HepG2 (cell line): Measurements from ENCODE around the gene PHTF1. TPM values are rescaled to one million over a fixed set of nuclear protein-coding genes. Genes with fewer than 3 reads are reported as not detected.

ENCODE experiments used
- ATAC-seq: fragments of 200-7000 bp; cut with Tn5 transposase; 3 replicates; pipeline ENCODE4 v1.9.1; 2020; ENCODE audit warnings: mild to moderate bottlenecking, moderate library complexity
- BruUV-seq: library from RNA; stranded (reverse); fragments of 400-500 nt; replicated peaks from 2 replicates; lab custom pipeline; 2021; lab: Mats Ljungman, UMichigan
- CTCF ChIA-PET: fragments of 300-600 bp; formaldehyde crosslinking; extraction: SDS; loops from one replicate; lab custom pipeline; 2021; ENCODE audit warnings: low total read pairs, inconsistent platforms, low intra/inter-chr PET ratio; lab: Yijun Ruan, JAX
- POLR2A ChIA-PET: fragments of 350-600 bp; sonication (Branson Sonifier 250); formaldehyde crosslinking; loops from one replicate; lab custom pipeline; 2020; ENCODE audit warnings: antibody characterized with exemption, inconsistent platforms; lab: Yijun Ruan, JAX
- DNase-seq: peaks from one replicate; pipeline ENCODE4 v3.0.0-alpha.2; 2015; ENCODE audit warnings: low spot score
- FAIRE-seq: peaks from 3 replicates; lab custom pipeline; 2011; peaks lifted over from hg19 to GRCh38; lab: Jason Lieb, UNC
- H2AFZ ChIP-seq: one replicate; pipeline ENCODE4 v1.6.1; 2011; ENCODE audit warnings: low read length, inconsistent platforms
- H3K27ac ChIP-seq: fragments of 300-600 bp; 3 replicates; pipeline ENCODE4 v1.8.0; 2011; ENCODE audit warnings: mixed run types, mild to moderate bottlenecking, mixed read lengths, low read length, inconsistent platforms; ENCODE audit not compliant: insufficient read depth; ENCODE audit errors: extremely low read length
- H3K27me3 ChIP-seq, 2 experiments: fragments of 200-600 bp in 1 of 2; 2 replicates in 1 of 2; 3 replicates in 1 of 2; pipeline versions ENCODE4 v1.6.0 to v1.8.0; 2011; ENCODE audit warnings: low read length in 2 of 2, mild to moderate bottlenecking in 2 of 2, moderate library complexity in 2 of 2, inconsistent platforms in 1 of 2; ENCODE audit not compliant: insufficient read depth in 2 of 2, control insufficient read depth in 1 of 2
- H3K36me3 ChIP-seq, 2 experiments: fragments of 200-600 bp in 1 of 2; replicated peaks in 1 of 2; 2 replicates in 1 of 2; 3 replicates in 1 of 2; pipeline versions ENCODE4 v1.5.1 to v1.8.0; 2011; ENCODE audit warnings: low read length in 2 of 2, inconsistent platforms in 1 of 2; ENCODE audit not compliant: insufficient read depth in 2 of 2, control insufficient read depth in 1 of 2
- H3K4me1 ChIP-seq: 2 replicates; pipeline ENCODE4 v1.5.1; 2012; ENCODE audit warnings: low read length, inconsistent platforms; ENCODE audit not compliant: insufficient read depth
- H3K4me2 ChIP-seq: 2 replicates; pipeline ENCODE4 v1.6.0; 2011; ENCODE audit warnings: low read depth, low read length, inconsistent platforms
- H3K4me3 ChIP-seq, 3 experiments: fragments of 200-600 bp in 1 of 3; sonication (generic), shearing (Covaris generic) in 1 of 3; replicated peaks in 1 of 3; 2 replicates each; pipeline ENCODE4 v1.5.1; 2011 to 2016; ENCODE audit warnings: low read length in 3 of 3, inconsistent platforms in 2 of 3, low read depth in 2 of 3, mild to moderate bottlenecking in 2 of 3, control low read depth in 1 of 3, mixed read lengths in 1 of 3; ENCODE audit not compliant: insufficient read depth in 1 of 3
- H3K79me2 ChIP-seq: one replicate; pipeline ENCODE4 v1.6.1; 2011; ENCODE audit warnings: low read length, inconsistent platforms; ENCODE audit not compliant: insufficient read depth
- H3K9ac ChIP-seq: 2 replicates; pipeline ENCODE4 v1.6.0; 2011; ENCODE audit warnings: mild to moderate bottlenecking, low read depth, low read length, inconsistent platforms; ENCODE audit not compliant: insufficient read depth
- H3K9me3 ChIP-seq: 2 replicates; pipeline ENCODE4 v1.5.1; 2012; ENCODE audit warnings: mild to moderate bottlenecking, low read length
- H4K20me1 ChIP-seq: 2 replicates; pipeline ENCODE4 v1.6.0; 2011; ENCODE audit warnings: inconsistent platforms, mild to moderate bottlenecking, low read length, moderate library complexity; ENCODE audit not compliant: insufficient read depth
- ISX ChIP-seq: sonication (generic); formaldehyde crosslinking; conservative IDR thresholded peaks from 2 replicates; pipeline ENCODE4 v1.5.0; 2020; ENCODE audit warnings: missing genetic modification reagents
- NFKB2 ChIP-seq: sonication (generic); formaldehyde crosslinking; IDR thresholded peaks from 2 replicates; pipeline ENCODE4 v1.4.0; 2020; ENCODE audit warnings: missing genetic modification reagents, borderline replicate concordance
- TARDBP ChIP-seq: sonication (generic); formaldehyde crosslinking; IDR thresholded peaks from 2 replicates; pipeline ENCODE4 v1.8.0; 2022; ENCODE audit warnings: mild to moderate bottlenecking, missing genetic modification reagents
- TCF12 ChIP-seq, 2 experiments: fragments of 450-650 bp in 1 of 2; sonication (generic) in 1 of 2; formaldehyde crosslinking in 1 of 2; IDR thresholded peaks; 2 replicates each; pipeline versions ENCODE4 v1.6.1 to v1.8.0; 2017 to 2022; ENCODE audit warnings: antibody characterized with exemption in 1 of 2, mild to moderate bottlenecking in 1 of 2, missing genetic modification reagents in 1 of 2, moderate library complexity in 1 of 2
- TCF7 ChIP-seq: sonication (generic); IDR thresholded peaks from 2 replicates; pipeline ENCODE4 v1.6.1; 2016; ENCODE audit warnings: antibody characterized with exemption, low read depth
- ZNF570 ChIP-seq: sonication (generic); formaldehyde crosslinking; IDR thresholded peaks from 2 replicates; pipeline ENCODE4 v1.4.0; 2020; ENCODE audit warnings: mild to moderate bottlenecking, missing genetic modification reagents, borderline replicate concordance
- ZNF713 ChIP-seq: sonication (generic); formaldehyde crosslinking; IDR thresholded peaks from 2 replicates; pipeline ENCODE4 v1.4.0; 2020; ENCODE audit warnings: mild to moderate bottlenecking, missing genetic modification reagents
- ZSCAN9 ChIP-seq: IDR thresholded peaks from 2 replicates; pipeline ENCODE4 v1.6.1; 2016; ENCODE audit warnings: borderline replicate concordance
- WGBS: methylation state at CpG from one replicate; pipeline ENCODE4 v1.1.6; 2017; ENCODE audit warnings: low lambda C conversion rate; 5-methylcytosine and 5-hydroxymethylcytosine counted together
- in situ Hi-C: cut with HindIII; loops from 2 replicates; pipeline ENCODE4 v1.10.0; 2017; ENCODE audit warnings: low pct_unique_long_range_greater_than_20kb; ENCODE audit not compliant: extremely low pct_ligation_motif_present
- intact Hi-C: fragments of 100-400 bp; cut with micrococcal nuclease; formaldehyde crosslinking; loops from one replicate; pipeline ENCODE4 v1.10.0; 2022; ENCODE audit not compliant: unreplicated experiment
- polyA plus RNA-seq, 8 experiments: library from polyadenylated mRNA; depleted of rRNA in 3 of 8; stranded (reverse) in 7 of 8; unstranded in 1 of 8; fragments of >200 nt; fragmentation: Illumina TruSeq in 4 of 8; extraction: Trizol in 4 of 8; gene quantifications; 2 replicates each; pipeline versions ENCODE4 v1.2.1 to v1.2.3, GENCODE V29; 2011 to 2016; ENCODE audit warnings: low read depth in 4 of 8, missing spikeins in 1 of 8, mixed read lengths in 1 of 8; ENCODE audit not compliant: insufficient read depth in 1 of 8
- total RNA-seq, 5 experiments: library from RNA; depleted of rRNA; stranded (reverse); fragments of >200 nt; fragmentation: Illumina TruSeq; extraction: Trizol; gene quantifications; 2 replicates each; pipeline ENCODE4 v1.2.3, GENCODE V29; 2016; ENCODE audit warnings: low read depth in 1 of 5
- TF ChIP-seq, protein P1 (sequence below): sonication (generic); formaldehyde crosslinking; IDR thresholded peaks from 2 replicates; pipeline ENCODE4 v1.5.1; 2020; ENCODE audit warnings: missing genetic modification reagents, mild to moderate bottlenecking, borderline replicate concordance
- TF ChIP-seq, protein P2 (sequence below): sonication (generic); formaldehyde crosslinking; conservative IDR thresholded peaks from 2 replicates; pipeline ENCODE4 v1.8.1; 2023; ENCODE audit warnings: missing genetic modification reagents
- TF ChIP-seq, protein P3 (sequence below): sonication (generic); formaldehyde crosslinking; IDR thresholded peaks from 2 replicates; pipeline ENCODE4 v1.4.0; 2020; ENCODE audit warnings: missing genetic modification reagents

Gene PHTF1
- total and polyA plus RNA-seq, 2 of the 13 experiments (the other 11 are each of a cell fraction or from before 2014, with no cell fraction given), result 5.0 to 19.7 TPM

DNA sequence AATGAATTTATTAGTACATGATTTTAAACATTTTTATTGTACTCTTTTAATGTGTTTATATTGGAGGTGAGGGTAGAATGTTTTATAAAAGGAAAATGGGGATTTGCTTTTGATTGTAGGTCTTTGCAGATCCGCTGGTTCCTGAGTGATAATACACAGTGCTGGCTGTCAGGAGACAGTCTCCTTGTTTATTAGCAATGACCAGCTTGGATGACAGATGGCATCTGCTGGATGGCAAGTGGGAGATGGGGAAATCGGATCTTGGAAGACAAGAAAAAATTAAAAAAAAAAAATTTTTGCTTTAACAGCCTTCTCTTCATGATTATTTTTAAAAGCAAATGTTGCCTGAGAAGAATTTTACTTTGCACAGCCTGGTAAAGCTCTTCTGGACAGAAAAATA is 4.4 kb upstream of the PHTF1 start:
- intact Hi-C loops, result no loop called here
- DNase-seq, result no peak

DNA sequence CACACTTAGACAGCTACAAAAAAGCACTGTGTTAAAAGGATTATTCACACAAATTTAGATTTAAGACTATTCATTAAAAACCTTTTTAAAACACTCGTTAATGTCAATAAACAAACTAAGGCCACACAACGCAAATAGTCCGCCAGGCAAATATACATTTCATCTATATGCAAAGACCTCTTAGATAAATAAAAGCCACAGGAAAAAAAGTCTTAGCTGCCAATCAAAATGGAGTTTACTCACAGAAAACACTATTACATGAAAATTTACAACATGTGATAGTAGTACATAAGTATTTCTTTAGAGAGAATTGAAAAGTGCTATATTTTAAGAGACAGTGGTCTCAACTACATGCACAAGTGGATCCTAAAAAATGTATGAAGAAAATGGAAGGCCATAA is 2.7 kb upstream of the PHTF1 start:
- no peak for FAIRE-seq

More for the DNA sequence above, 4.4 kb upstream of the PHTF1 start:
- POLR2A ChIA-PET, result no interaction called here
- Histone ChIP-seq H4K20me1 (no peaks in the 10 kb centered on the region; the same call in 1 of the 2 replicates), H3K27me3 (no peaks in the 10 kb centered on the region; a peak in 1 of 5 replicates), H3K4me1 (peaks cover 8% of the 10 kb centered on the region), H3K9me3 (no peaks in the 10 kb centered on the region), H3K9ac (no peak overlapping the region), H3K4me2 (no peak overlapping the region), H3K27ac (no peak overlapping the region), H3K79me2 (no peaks in the 10 kb centered on the region), H2AFZ (no peak overlapping the region), H3K4me3 (no peak overlapping the region), H3K36me3 (peaks cover 9 to 34% of the 10 kb centered on the region in 2 experiments)
- CTCF ChIA-PET, result no interaction called here
- 100% methylated on average over 2 of the region's 2 CpGs for WGBS
- no peak for TF ChIP-seq TCF12 (IDR thresholded peaks at IDR 0.05)
- TF ChIP-seq TCF12 (CRISPR knock-in tag; IDR thresholded peaks at IDR 0.05), result no peak
- TF ChIP-seq, protein P1, sequence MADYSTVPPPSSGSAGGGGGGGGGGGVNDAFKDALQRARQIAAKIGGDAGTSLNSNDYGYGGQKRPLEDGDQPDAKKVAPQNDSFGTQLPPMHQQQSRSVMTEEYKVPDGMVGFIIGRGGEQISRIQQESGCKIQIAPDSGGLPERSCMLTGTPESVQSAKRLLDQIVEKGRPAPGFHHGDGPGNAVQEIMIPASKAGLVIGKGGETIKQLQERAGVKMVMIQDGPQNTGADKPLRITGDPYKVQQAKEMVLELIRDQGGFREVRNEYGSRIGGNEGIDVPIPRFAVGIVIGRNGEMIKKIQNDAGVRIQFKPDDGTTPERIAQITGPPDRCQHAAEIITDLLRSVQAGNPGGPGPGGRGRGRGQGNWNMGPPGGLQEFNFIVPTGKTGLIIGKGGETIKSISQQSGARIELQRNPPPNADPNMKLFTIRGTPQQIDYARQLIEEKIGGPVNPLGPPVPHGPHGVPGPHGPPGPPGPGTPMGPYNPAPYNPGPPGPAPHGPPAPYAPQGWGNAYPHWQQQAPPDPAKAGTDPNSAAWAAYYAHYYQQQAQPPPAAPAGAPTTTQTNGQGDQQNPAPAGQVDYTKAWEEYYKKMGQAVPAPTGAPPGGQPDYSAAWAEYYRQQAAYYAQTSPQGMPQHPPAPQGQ (CRISPR knock-in tag), result no peak
- TF ChIP-seq NFKB2, result no peak
- no peak for TF ChIP-seq ZNF570
- no peak for FAIRE-seq
- BruUV-seq, result no TSS peak
- in situ Hi-C loops, result loop anchor here (5.0 kb wide), 1 partner anchor 34 kb away; no protein-coding TSS in a partner anchor
- ATAC-seq, result no peak

More for the DNA sequence above, 2.7 kb upstream of the PHTF1 start:
- H3K9me3 ChIP-seq, result no peaks in the 10 kb centered on the region
- no peaks in the 10 kb centered on the region; a peak in 1 of 5 replicates for H3K27me3 ChIP-seq
- peaks cover 17% of the 10 kb centered on the region for H3K4me1 ChIP-seq
- intact Hi-C loops, result no loop called here
- H3K36me3 ChIP-seq, result peaks cover 6 to 17% of the 10 kb centered on the region in 2 experiments
- H3K4me3 ChIP-seq, result no peak overlapping the region
- ATAC-seq (no peak), DNase-seq (no peak)
- BruUV-seq, result no TSS peak
- in situ Hi-C loops, result loop anchor here (5.0 kb wide), 1 partner anchor 35 kb away; no protein-coding TSS in a partner anchor
- TF ChIP-seq ZNF713 (CRISPR knock-in tag) (no peak), ISX (CRISPR knock-in tag) (no peak), ZSCAN9 (CRISPR knock-in tag) (no peak), TARDBP (CRISPR knock-in tag) (no peak), TCF7 (no peak)
- TF ChIP-seq, protein P2, sequence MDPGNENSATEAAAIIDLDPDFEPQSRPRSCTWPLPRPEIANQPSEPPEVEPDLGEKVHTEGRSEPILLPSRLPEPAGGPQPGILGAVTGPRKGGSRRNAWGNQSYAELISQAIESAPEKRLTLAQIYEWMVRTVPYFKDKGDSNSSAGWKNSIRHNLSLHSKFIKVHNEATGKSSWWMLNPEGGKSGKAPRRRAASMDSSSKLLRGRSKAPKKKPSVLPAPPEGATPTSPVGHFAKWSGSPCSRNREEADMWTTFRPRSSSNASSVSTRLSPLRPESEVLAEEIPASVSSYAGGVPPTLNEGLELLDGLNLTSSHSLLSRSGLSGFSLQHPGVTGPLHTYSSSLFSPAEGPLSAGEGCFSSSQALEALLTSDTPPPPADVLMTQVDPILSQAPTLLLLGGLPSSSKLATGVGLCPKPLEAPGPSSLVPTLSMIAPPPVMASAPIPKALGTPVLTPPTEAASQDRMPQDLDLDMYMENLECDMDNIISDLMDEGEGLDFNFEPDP (CRISPR knock-in tag), result no peak
- TF ChIP-seq, protein P3, sequence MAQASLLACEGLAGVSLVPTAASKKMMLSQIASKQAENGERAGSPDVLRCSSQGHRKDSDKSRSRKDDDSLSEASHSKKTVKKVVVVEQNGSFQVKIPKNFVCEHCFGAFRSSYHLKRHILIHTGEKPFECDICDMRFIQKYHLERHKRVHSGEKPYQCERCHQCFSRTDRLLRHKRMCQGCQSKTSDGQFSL (CRISPR knock-in tag), result no peak
- no peaks in the 10 kb centered on the region; the same call in 1 of the 2 replicates for H4K20me1 ChIP-seq
- ChIA-PET POLR2A (no interaction called here), CTCF (no interaction called here)
- no peak overlapping the region for H3K4me2 ChIP-seq
- H3K27ac ChIP-seq, result no peak overlapping the region
- no peak overlapping the region for H3K9ac ChIP-seq
- H3K79me2 ChIP-seq, result peaks cover 11% of the 10 kb centered on the region
- no peak overlapping the region for H2AFZ ChIP-seq
- 89% methylated on average over 3 of the region's 3 CpGs for WGBS
